Naive thymus-derived CD4-positive, alpha-beta T cell (primary cell): ENCODE data around the gene SMIM12. TPM values are rescaled to one million over a fixed set of nuclear protein-coding genes. Genes with fewer than 3 reads are reported as not detected.

Experiments
- ATAC-seq: fragments of 150-1000 bp; cut with Tn5 transposase; 2 replicates; pipeline ENCODE4 v1.10.0; 2021; ENCODE audit warnings: mild to moderate bottlenecking, moderate library complexity
- CTCF ChIA-PET: fragments of 350-600 bp; sonication (Branson Sonifier 250); formaldehyde crosslinking; loops from one replicate; lab custom pipeline; 2021; ENCODE audit warnings: antibody characterized with exemption; lab: Charles Lee
- POLR2A ChIA-PET: fragments of 350-600 bp; sonication (Branson Sonifier 250); formaldehyde crosslinking; loops from one replicate; lab custom pipeline; 2021; ENCODE audit warnings: antibody characterized with exemption, inconsistent platforms; lab: Charles Lee
- DNase-seq, 9 donors: peaks; one replicate each; pipeline versions ENCODE4 v3.0.0 to v3.0.0-alpha.2; 2020 to 2022; ENCODE audit warnings: mixed read lengths in 1 of 9
- H3K27ac ChIP-seq: one replicate; pipeline ENCODE4 v1.7.0; 2013; ENCODE audit warnings: mild to moderate bottlenecking, low read depth, low read length, moderate library complexity
- H3K27me3 ChIP-seq, 2 donors: one replicate each; pipeline ENCODE4 v1.7.0; 2013; ENCODE audit warnings: low read length in 2 of 2, mild to moderate bottlenecking in 2 of 2, moderate library complexity in 2 of 2; ENCODE audit not compliant: control insufficient read depth in 2 of 2, insufficient read depth in 2 of 2
- H3K36me3 ChIP-seq, 3 experiments: 1 replicate in 2 of 3; 2 replicates in 1 of 3; pipeline ENCODE4 v1.7.0; 2013; ENCODE audit warnings: low read length in 3 of 3, mild to moderate bottlenecking in 3 of 3, moderate library complexity in 1 of 3; ENCODE audit not compliant: insufficient read depth in 3 of 3, control insufficient read depth in 2 of 3
- H3K4me1 ChIP-seq, 2 donors: one replicate each; pipeline ENCODE4 v1.7.0; 2013; ENCODE audit warnings: low read length in 2 of 2, mild to moderate bottlenecking in 2 of 2, moderate library complexity in 1 of 2; ENCODE audit not compliant: control insufficient read depth in 2 of 2, insufficient read depth in 2 of 2
- H3K4me3 ChIP-seq: 2 replicates; pipeline ENCODE4 v1.7.0; 2013; ENCODE audit warnings: mild to moderate bottlenecking, low read length
- H3K9me3 ChIP-seq, 3 experiments: 1 replicate in 2 of 3; 2 replicates in 1 of 3; pipeline ENCODE4 v1.7.0; 2013; ENCODE audit warnings: low read length in 3 of 3; ENCODE audit not compliant: control insufficient read depth in 2 of 3
- H3K27ac Mint-ChIP-seq, 9 donors: one replicate each; pipeline ENCODE4 v1.8.0; 2020 to 2022; ENCODE audit warnings: mixed read lengths in 9 of 9, mild to moderate bottlenecking in 8 of 9, moderate library complexity in 5 of 9, inconsistent platforms in 2 of 9
- H3K27me3 Mint-ChIP-seq, 5 donors: one replicate each; pipeline ENCODE4 v1.8.0; 2021 to 2022; ENCODE audit warnings: mixed read lengths in 5 of 5, mild to moderate bottlenecking in 1 of 5
- H3K36me3 Mint-ChIP-seq, 5 donors: one replicate each; pipeline ENCODE4 v1.8.0; 2020 to 2022; ENCODE audit warnings: mixed read lengths in 5 of 5, mild to moderate bottlenecking in 3 of 5, inconsistent platforms in 1 of 5
- H3K4me1 Mint-ChIP-seq, 7 donors: one replicate each; pipeline ENCODE4 v1.8.0; 2020 to 2022; ENCODE audit warnings: mixed read lengths in 7 of 7, mild to moderate bottlenecking in 3 of 7, inconsistent platforms in 1 of 7
- H3K4me3 Mint-ChIP-seq, 10 donors: one replicate each; pipeline ENCODE4 v1.8.0; 2020 to 2022; ENCODE audit warnings: mild to moderate bottlenecking in 10 of 10, mixed read lengths in 10 of 10, moderate library complexity in 6 of 10, inconsistent platforms in 2 of 10
- H3K9me3 Mint-ChIP-seq, 11 donors: one replicate each; pipeline ENCODE4 v1.8.0; 2020 to 2022; ENCODE audit warnings: mixed read lengths in 11 of 11, mild to moderate bottlenecking in 4 of 11, inconsistent platforms in 1 of 11, moderate library complexity in 1 of 11
- intact Hi-C, 2 donors: fragments of 100-400 bp; cut with micrococcal nuclease; formaldehyde crosslinking; loops; one replicate each; pipeline ENCODE4 v1.15.1; 2023
- polyA plus RNA-seq, 2 donors: library from polyadenylated mRNA; unstranded; fragments of 300-500 nt; fragmentation: Illumina TruSeq; gene quantifications; one replicate each; pipeline ENCODE4 v1.2.3, GENCODE V29; 2021
- total RNA-seq, 6 experiments: library from RNA in 5 of 6; stranded (reverse) in 5 of 6; gene quantifications; 1 replicate in 5 of 6; 2 replicates in 1 of 6; pipeline ENCODE4 v1.2.3 and lab custom pipeline; 2021 to 2026

The SMIM12 gene
- total and polyA plus RNA-seq, 7 experiments from 2014 or later: 29.1 to 74.3 (median 39.9) TPM

GRCh38 chr1:34896612-34897011 is 37.1 kb upstream of the SMIM12 start:
- H3K4me1 Mint-ChIP-seq: peaks cover 0 to 8% (median 0%) of the 10 kb centered on the region in 7 donors
- H3K27me3 Mint-ChIP-seq: peaks cover 7 to 22% (median 18%) of the 10 kb centered on the region in 5 donors
- no peak overlapping the region for H3K27ac Mint-ChIP-seq
- no peak for DNase-seq
- Histone ChIP-seq H3K27ac (no peak overlapping the region), H3K9me3 (peaks cover 0 to 16% (median 3%) of the 10 kb centered on the region in 3 experiments), H3K4me1 (no peaks in the 10 kb centered on the region), H3K36me3 (no peaks in the 10 kb centered on the region), H3K27me3 (no peaks in the 10 kb centered on the region), H3K4me3 (no peak overlapping the region)
- no peak overlapping the region for H3K4me3 Mint-ChIP-seq
- POLR2A ChIA-PET: interaction anchor here (0.6 kb wide), 1 partner anchor 405 kb away, joined by 12 read pairs; no protein-coding TSS in a partner anchor
- H3K9me3 Mint-ChIP-seq: peaks cover 0 to 17% (median 11%) of the 10 kb centered on the region in 11 donors
- intact Hi-C loops: no loop called here
- H3K36me3 Mint-ChIP-seq: peaks cover 0 to 6% (median 5%) of the 10 kb centered on the region in 5 donors
- CTCF ChIA-PET: interaction anchor here (1.1 kb wide), 1 partner anchor 395 kb away, joined by 3 read pairs; no protein-coding TSS in a partner anchor
- ATAC-seq: no peak

- intact Hi-C loops: no loop called here
- Mint-ChIP-seq H3K4me1 (peaks cover 0 to 5% (median 4%) of the 10 kb centered on the region in 7 donors), H3K27me3 (peaks cover 37 to 45% (median 42%) of the 10 kb centered on the region in 5 donors), H3K36me3 (peaks cover 0 to 9% (median 5%) of the 10 kb centered on the region in 5 donors), H3K27ac (no peak overlapping the region), H3K4me3 (no peak overlapping the region), H3K9me3 (peaks cover 0 to 23% (median 13%) of the 10 kb centered on the region in 11 donors)
- peaks cover 3 to 13% of the 10 kb centered on the region in 2 donors for H3K27me3 ChIP-seq
- no peak overlapping the region for H3K27ac ChIP-seq
- ATAC-seq (no peak), DNase-seq (no peak)
- no peaks in the 10 kb centered on the region for H3K4me1 ChIP-seq
- H3K36me3 ChIP-seq: no peaks in the 10 kb centered on the region
- POLR2A ChIA-PET: no interaction called here
- no peak overlapping the region for H3K4me3 ChIP-seq
- CTCF ChIA-PET: no interaction called here
- H3K9me3 ChIP-seq: peaks cover 0 to 19% (median 7%) of the 10 kb centered on the region in 3 experiments
These were observed 30.2 kb upstream of the SMIM12 start for GRCh38 chr1:34889705-34890104.

- no peaks in the 10 kb centered on the region for H3K36me3 ChIP-seq
- H3K36me3 Mint-ChIP-seq: peaks cover under 1 to 9% (median 5%) of the 10 kb centered on the region in 5 donors
- H3K9me3 ChIP-seq: peaks cover 0 to 13% (median 4%) of the 10 kb centered on the region in 3 experiments
- H3K27ac ChIP-seq: no peak overlapping the region
- no peak overlapping the region for H3K4me3 Mint-ChIP-seq
- H3K4me3 ChIP-seq: no peak overlapping the region
- ATAC-seq (no peak), DNase-seq (no peak)
- POLR2A ChIA-PET: no interaction called here
- no peaks in the 10 kb centered on the region for H3K4me1 ChIP-seq
- intact Hi-C loops: no loop called here
- peaks cover 43 to 60% (median 57%) of the 10 kb centered on the region in 5 donors for H3K27me3 Mint-ChIP-seq
- CTCF ChIA-PET: no interaction called here
- H3K9me3 Mint-ChIP-seq: peaks cover 0 to 16% (median 11%) of the 10 kb centered on the region in 11 donors
- peaks cover 0 to 9% (median 6%) of the 10 kb centered on the region in 7 donors for H3K4me1 Mint-ChIP-seq
- H3K27ac Mint-ChIP-seq: no peak overlapping the region
- peaks cover 3 to 13% of the 10 kb centered on the region in 2 donors for H3K27me3 ChIP-seq
These were observed 28.0 kb upstream of the SMIM12 start for GRCh38 chr1:34887593-34887992.

- Mint-ChIP-seq H3K36me3 (peaks cover 0 to 7% (median 0%) of the 10 kb centered on the region in 5 donors), H3K4me1 (peaks cover 0 to 9% (median 6%) of the 10 kb centered on the region in 7 donors), H3K27ac (no peak overlapping the region), H3K9me3 (peaks cover 0 to 8% (median 0%) of the 10 kb centered on the region in 11 donors), H3K27me3 (peaks cover 49 to 63% (median 56%) of the 10 kb centered on the region in 5 donors), H3K4me3 (peak overlapping the region; percentile 14 to 74 (median 64))
- Histone ChIP-seq H3K4me3 (peak overlapping the region; percentile 25), H3K36me3 (no peaks in the 10 kb centered on the region), H3K9me3 (no peaks in the 10 kb centered on the region), H3K27ac (no peak overlapping the region), H3K27me3 (peaks cover 2 to 13% of the 10 kb centered on the region in 2 donors), H3K4me1 (no peaks in the 10 kb centered on the region)
- intact Hi-C loops: no loop called here
- ChIA-PET CTCF (interaction anchor here (1.4 kb wide), 1 partner anchor 19 kb away, joined by 3 read pairs; no protein-coding TSS in a partner anchor), POLR2A (interaction anchor here (0.6 to 0.7 kb wide), 2 partner anchors 187 to 1097 kb away, joined by 3 read pairs; no protein-coding TSS in a partner anchor)
- DNase-seq (peak in 1 of 9 donors; percentile 71), ATAC-seq (peak; percentile 62)
These were observed 26.1 kb upstream of the SMIM12 start for GRCh38 chr1:34885405-34886247.

- H3K9me3 ChIP-seq: no peaks in the 10 kb centered on the region
- Mint-ChIP-seq H3K4me1 (peaks cover 0 to 9% (median 6%) of the 10 kb centered on the region in 7 donors), H3K4me3 (peak overlapping the region; percentile 32 to 74 (median 70)), H3K9me3 (peaks cover 0 to 8% (median 0%) of the 10 kb centered on the region in 11 donors), H3K36me3 (peaks cover 0 to 7% (median 0%) of the 10 kb centered on the region in 5 donors), H3K27me3 (peaks cover 51 to 67% (median 61%) of the 10 kb centered on the region in 5 donors), H3K27ac (no peak overlapping the region)
- DNase-seq (peak in 1 of 9 donors; percentile 18), ATAC-seq (peak; percentile 10)
- intact Hi-C loops: no loop called here
- H3K4me3 ChIP-seq: peak overlapping the region; percentile 25
- H3K36me3 ChIP-seq: no peaks in the 10 kb centered on the region
- H3K27ac ChIP-seq: no peak overlapping the region
- no peaks in the 10 kb centered on the region for H3K4me1 ChIP-seq
- ChIA-PET CTCF (interaction anchor here (1.4 kb wide), 1 partner anchor 18 kb away, joined by 3 read pairs; no protein-coding TSS in a partner anchor), POLR2A (interaction anchor here (0.7 kb wide), 1 partner anchor 187 kb away, joined by 3 read pairs; no protein-coding TSS in a partner anchor)
- H3K27me3 ChIP-seq: peaks cover 0 to 13% of the 10 kb centered on the region in 2 donors
These were observed 25.4 kb upstream of the SMIM12 start for GRCh38 chr1:34884961-34885360.

- ChIA-PET CTCF (no interaction called here), POLR2A (no interaction called here)
- intact Hi-C loops: no loop called here
- Histone ChIP-seq H3K9me3 (no peaks in the 10 kb centered on the region), H3K27me3 (peaks cover 0 to 13% of the 10 kb centered on the region in 2 donors), H3K27ac (no peak overlapping the region), H3K36me3 (no peaks in the 10 kb centered on the region), H3K4me3 (no peak overlapping the region), H3K4me1 (no peaks in the 10 kb centered on the region)
- ATAC-seq (no peak), DNase-seq (no peak)
- H3K9me3 Mint-ChIP-seq: peaks cover 0 to 8% (median 0%) of the 10 kb centered on the region in 11 donors
- H3K36me3 Mint-ChIP-seq: peaks cover 0 to 7% (median 0%) of the 10 kb centered on the region in 5 donors
- peak overlapping the region; percentile 6 to 74 (median 70) for H3K4me3 Mint-ChIP-seq
- H3K4me1 Mint-ChIP-seq: peaks cover 0 to 9% (median 6%) of the 10 kb centered on the region in 7 donors
- H3K27ac Mint-ChIP-seq: no peak overlapping the region
- H3K27me3 Mint-ChIP-seq: peaks cover 53 to 67% (median 60%) of the 10 kb centered on the region in 5 donors
These were observed 25.0 kb upstream of the SMIM12 start for GRCh38 chr1:34884536-34884935.
